ENCODE measurements around the gene USP43. TPM values are rescaled to one million over a fixed set of nuclear protein-coding genes. Genes with fewer than 3 reads are reported as not detected.

Gene USP43
- total RNA-seq, 1 donor from 2014 or later, result 7.0 TPM

DNA sequence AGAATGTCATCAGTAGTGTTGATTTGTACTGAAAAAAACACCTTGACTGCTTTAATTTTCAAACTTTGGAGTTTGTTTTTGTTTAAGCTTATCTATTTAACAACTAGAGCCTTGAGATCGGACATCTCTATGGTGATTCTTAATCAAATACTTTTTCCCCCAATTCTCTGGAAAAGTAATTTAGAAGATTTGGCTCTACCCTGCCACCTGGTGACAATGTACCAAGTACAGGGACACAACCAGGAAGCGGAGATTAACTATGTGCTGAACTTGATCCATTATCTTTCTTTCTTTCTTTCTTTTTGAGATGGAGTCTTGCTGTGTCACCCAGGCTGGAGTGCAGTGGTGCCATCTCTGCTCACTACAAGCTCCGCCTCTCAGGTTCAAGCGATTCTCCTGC is 30.8 kb downstream of the USP43 start:
- Histone ChIP-seq H3K4me1 (ENCODE audit: insufficient read depth, low read length) (peaks cover 3% of the 10 kb centered on the region), H3K9ac (ENCODE audit: low read length) (no peak overlapping the region), H3K9me3 (ENCODE audit: insufficient read depth, low read depth, low read length) (peaks cover 9% of the 10 kb centered on the region), H4K20me1 (ENCODE audit: insufficient read depth, low read length) (no peaks in the 10 kb centered on the region), H3K4me3 (ENCODE audit: insufficient read depth, low read depth, low read length) (no peak overlapping the region), H2AFZ (ENCODE audit: low read depth, low read length) (no peak overlapping the region), H3K27me3 (ENCODE audit: insufficient read depth, low read length) (no peaks in the 10 kb centered on the region), H3K4me2 (ENCODE audit: low read length) (no peak overlapping the region), H3K27ac (ENCODE audit: low read depth, low read length) (peak overlapping the region; percentile 80), H3K79me2 (ENCODE audit: insufficient read depth, low read length) (no peaks in the 10 kb centered on the region), H3K36me3 (ENCODE audit: insufficient read depth, low read length) (no peaks in the 10 kb centered on the region)
- H3K4me3 Mint-ChIP-seq (ENCODE audit: unreplicated experiment), result no peak overlapping the region
- no peaks in the 10 kb centered on the region for H3K27me3 Mint-ChIP-seq (ENCODE audit: low read depth, unreplicated experiment)
- no peak for DNase-seq (ENCODE audit: low read depth)
- H3K4me1 Mint-ChIP-seq (ENCODE audit: low read depth, unreplicated experiment), result peaks cover 15% of the 10 kb centered on the region
- no peak for FAIRE-seq
- H3K36me3 Mint-ChIP-seq (ENCODE audit: low read depth, unreplicated experiment), result peaks cover 36% of the 10 kb centered on the region
- TF ChIP-seq, protein P1, sequence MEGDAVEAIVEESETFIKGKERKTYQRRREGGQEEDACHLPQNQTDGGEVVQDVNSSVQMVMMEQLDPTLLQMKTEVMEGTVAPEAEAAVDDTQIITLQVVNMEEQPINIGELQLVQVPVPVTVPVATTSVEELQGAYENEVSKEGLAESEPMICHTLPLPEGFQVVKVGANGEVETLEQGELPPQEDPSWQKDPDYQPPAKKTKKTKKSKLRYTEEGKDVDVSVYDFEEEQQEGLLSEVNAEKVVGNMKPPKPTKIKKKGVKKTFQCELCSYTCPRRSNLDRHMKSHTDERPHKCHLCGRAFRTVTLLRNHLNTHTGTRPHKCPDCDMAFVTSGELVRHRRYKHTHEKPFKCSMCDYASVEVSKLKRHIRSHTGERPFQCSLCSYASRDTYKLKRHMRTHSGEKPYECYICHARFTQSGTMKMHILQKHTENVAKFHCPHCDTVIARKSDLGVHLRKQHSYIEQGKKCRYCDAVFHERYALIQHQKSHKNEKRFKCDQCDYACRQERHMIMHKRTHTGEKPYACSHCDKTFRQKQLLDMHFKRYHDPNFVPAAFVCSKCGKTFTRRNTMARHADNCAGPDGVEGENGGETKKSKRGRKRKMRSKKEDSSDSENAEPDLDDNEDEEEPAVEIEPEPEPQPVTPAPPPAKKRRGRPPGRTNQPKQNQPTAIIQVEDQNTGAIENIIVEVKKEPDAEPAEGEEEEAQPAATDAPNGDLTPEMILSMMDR (IDR thresholded peaks at IDR 0.05; ENCODE audit: insufficient read depth, low read depth, low read length), result peak; percentile 2
- TF ChIP-seq EZH2 (IDR thresholded peaks at IDR 0.05; ENCODE audit: insufficient read depth, low read length), result no peak
- peak overlapping the region; percentile 86 for H3K27ac Mint-ChIP-seq (ENCODE audit: unreplicated experiment)
- H3K9me3 Mint-ChIP-seq (ENCODE audit: unreplicated experiment), result peaks cover 11% of the 10 kb centered on the region

DNA sequence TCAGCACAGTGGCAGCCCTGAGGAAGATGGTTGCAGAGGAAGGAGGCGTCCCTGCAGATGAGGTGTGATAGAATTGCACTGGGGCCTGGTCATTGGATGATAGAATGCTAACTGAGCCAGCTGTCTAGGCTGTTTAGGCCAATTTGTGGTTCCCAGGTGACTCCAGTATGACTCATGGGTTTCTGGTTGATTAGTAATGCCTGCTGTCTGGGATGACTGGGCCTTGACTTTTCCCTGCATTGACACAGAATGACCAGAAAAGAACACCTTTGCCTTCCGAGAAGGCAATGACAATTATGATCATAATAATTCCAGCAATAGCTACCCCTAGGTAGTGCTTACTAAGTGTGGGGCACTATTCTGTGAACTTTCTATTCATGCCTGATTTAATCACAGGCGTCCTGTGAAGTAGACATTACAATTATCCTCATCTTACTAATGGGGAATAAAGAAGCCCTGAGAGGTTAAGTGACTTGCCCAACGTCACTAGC is 31.5 kb downstream of the USP43 start:
- Mint-ChIP-seq H3K27ac (ENCODE audit: unreplicated experiment) (peak overlapping the region; percentile 86), H3K36me3 (ENCODE audit: low read depth, unreplicated experiment) (peaks cover 37% of the 10 kb centered on the region), H3K4me1 (ENCODE audit: low read depth, unreplicated experiment) (peaks cover 15% of the 10 kb centered on the region), H3K4me3 (ENCODE audit: unreplicated experiment) (no peak overlapping the region), H3K9me3 (ENCODE audit: unreplicated experiment) (peaks cover 11% of the 10 kb centered on the region), H3K27me3 (ENCODE audit: low read depth, unreplicated experiment) (no peaks in the 10 kb centered on the region)
- Histone ChIP-seq H3K4me1 (ENCODE audit: insufficient read depth, low read length) (peaks cover 3% of the 10 kb centered on the region), H3K36me3 (ENCODE audit: insufficient read depth, low read length) (no peaks in the 10 kb centered on the region), H3K4me2 (ENCODE audit: low read length) (peak overlapping the region; percentile 46), H4K20me1 (ENCODE audit: insufficient read depth, low read length) (no peaks in the 10 kb centered on the region), H3K27me3 (ENCODE audit: insufficient read depth, low read length) (no peaks in the 10 kb centered on the region), H3K9me3 (ENCODE audit: insufficient read depth, low read depth, low read length) (peaks cover 9% of the 10 kb centered on the region), H3K9ac (ENCODE audit: low read length) (peak overlapping the region; percentile 24), H2AFZ (ENCODE audit: low read depth, low read length) (peak overlapping the region; percentile 24), H3K79me2 (ENCODE audit: insufficient read depth, low read length) (no peaks in the 10 kb centered on the region), H3K4me3 (ENCODE audit: insufficient read depth, low read depth, low read length) (no peak overlapping the region), H3K27ac (ENCODE audit: low read depth, low read length) (peak overlapping the region; percentile 80)
- peak; percentile 13 for FAIRE-seq
- DNase-seq (ENCODE audit: low read depth), result peak; percentile 93
- TF ChIP-seq EZH2 (IDR thresholded peaks at IDR 0.05; ENCODE audit: insufficient read depth, low read length), result no peak

DNA sequence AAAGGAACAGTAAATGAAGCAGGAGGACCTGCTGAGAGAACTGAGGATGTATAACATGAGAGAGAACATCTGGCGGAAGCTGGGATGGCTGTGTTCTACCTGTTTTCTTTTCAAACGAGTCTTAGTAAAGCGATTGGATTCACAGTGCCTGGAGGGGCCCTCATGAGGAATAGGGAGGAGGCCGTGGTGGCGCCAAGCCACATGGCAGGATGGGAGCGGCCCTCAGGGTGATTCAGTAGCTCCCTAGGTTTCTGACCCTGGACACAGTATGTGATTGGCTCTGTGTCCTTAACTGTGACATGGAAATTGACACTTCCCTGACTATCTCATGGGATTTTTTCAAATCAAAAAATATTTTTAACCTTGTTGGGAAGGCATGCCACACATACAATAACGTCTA is 32.1 kb downstream of the USP43 start:
- Histone ChIP-seq H4K20me1 (ENCODE audit: insufficient read depth, low read length) (no peaks in the 10 kb centered on the region), H3K27ac (ENCODE audit: low read depth, low read length) (peak overlapping the region; percentile 80), H3K9me3 (ENCODE audit: insufficient read depth, low read depth, low read length) (peaks cover 9% of the 10 kb centered on the region), H3K4me2 (ENCODE audit: low read length) (peak overlapping the region; percentile 46), H3K4me1 (ENCODE audit: insufficient read depth, low read length) (peaks cover 3% of the 10 kb centered on the region), H3K36me3 (ENCODE audit: insufficient read depth, low read length) (no peaks in the 10 kb centered on the region), H3K79me2 (ENCODE audit: insufficient read depth, low read length) (no peaks in the 10 kb centered on the region), H3K27me3 (ENCODE audit: insufficient read depth, low read length) (no peaks in the 10 kb centered on the region), H3K4me3 (ENCODE audit: insufficient read depth, low read depth, low read length) (no peak overlapping the region), H2AFZ (ENCODE audit: low read depth, low read length) (no peak overlapping the region), H3K9ac (ENCODE audit: low read length) (peak overlapping the region; percentile 24)
- H3K36me3 Mint-ChIP-seq (ENCODE audit: low read depth, unreplicated experiment), result peaks cover 39% of the 10 kb centered on the region
- H3K27me3 Mint-ChIP-seq (ENCODE audit: low read depth, unreplicated experiment), result no peaks in the 10 kb centered on the region
- DNase-seq (ENCODE audit: low read depth) (no peak), FAIRE-seq (no peak)
- H3K27ac Mint-ChIP-seq (ENCODE audit: unreplicated experiment), result peak overlapping the region; percentile 86
- no peak for TF ChIP-seq EZH2 (IDR thresholded peaks at IDR 0.05; ENCODE audit: insufficient read depth, low read length)
- TF ChIP-seq, protein P1 (IDR thresholded peaks at IDR 0.05; ENCODE audit: insufficient read depth, low read depth, low read length), result no peak
- H3K9me3 Mint-ChIP-seq (ENCODE audit: unreplicated experiment), result peaks cover 11% of the 10 kb centered on the region
- H3K4me1 Mint-ChIP-seq (ENCODE audit: low read depth, unreplicated experiment), result peaks cover 15% of the 10 kb centered on the region
- no peak overlapping the region for H3K4me3 Mint-ChIP-seq (ENCODE audit: unreplicated experiment)

All from astrocyte (in vitro differentiated cells and primary cell).